GM12878 (cell line): Measurements from ENCODE around the gene PANK1.

Source experiments
- CEBPB ChIP-seq, 2 experiments: fragments of 150-350 bp in 1 of 2; IDR thresholded peaks; 2 replicates each; pipeline ENCODE4 v1.6.1; 2012 to 2014; ENCODE audit warnings: low read depth in 2 of 2, low read length in 2 of 2, borderline replicate concordance in 1 of 2, inconsistent platforms in 1 of 2
- POLR2A ChIP-seq: IDR thresholded peaks from 2 replicates; pipeline ENCODE4 v1.6.1; 2011; ENCODE audit warnings: low read depth, mild to moderate bottlenecking, low read length
- SUPT20H ChIP-seq: IDR thresholded peaks from 2 replicates; pipeline ENCODE4 v1.6.1; 2011; ENCODE audit warnings: low read depth, mild to moderate bottlenecking, low read length, moderate library complexity, borderline replicate concordance; ENCODE audit not compliant: control insufficient read depth
- TF ChIP-seq, protein P1 (sequence below), 3 experiments: IDR thresholded peaks in 2 of 3; conservative IDR thresholded peaks in 1 of 3; 2 replicates each; pipeline ENCODE4 v1.5.1; 2011; ENCODE audit warnings: low read depth in 3 of 3, low read length in 3 of 3, mild to moderate bottlenecking in 3 of 3, control low read depth in 2 of 3, moderate library complexity in 2 of 3, inconsistent platforms in 1 of 3, mixed read lengths in 1 of 3; ENCODE audit not compliant: control insufficient read depth in 2 of 3, insufficient read depth in 1 of 3; ENCODE audit errors: extremely low read depth in 1 of 3
- TF ChIP-seq, protein P2 (sequence below): IDR thresholded peaks from 2 replicates; pipeline ENCODE4 v1.6.1; 2012; ENCODE audit warnings: low read depth, low read length, improper control_type of control experiment
- TF ChIP-seq, protein P3 (sequence below): IDR thresholded peaks from 2 replicates; pipeline ENCODE4 v1.6.1; 2011; ENCODE audit warnings: low read depth, low read length, improper control_type of control experiment, borderline replicate concordance
- TF ChIP-seq, protein P4 (sequence below): IDR thresholded peaks from 2 replicates; pipeline ENCODE4 v1.6.1; 2012; ENCODE audit warnings: low read length, inconsistent platforms
- TF ChIP-seq, protein P5 (sequence below): IDR thresholded peaks from 2 replicates; pipeline ENCODE4 v1.6.1; 2012; ENCODE audit warnings: mild to moderate bottlenecking, low read depth, low read length

DNA sequence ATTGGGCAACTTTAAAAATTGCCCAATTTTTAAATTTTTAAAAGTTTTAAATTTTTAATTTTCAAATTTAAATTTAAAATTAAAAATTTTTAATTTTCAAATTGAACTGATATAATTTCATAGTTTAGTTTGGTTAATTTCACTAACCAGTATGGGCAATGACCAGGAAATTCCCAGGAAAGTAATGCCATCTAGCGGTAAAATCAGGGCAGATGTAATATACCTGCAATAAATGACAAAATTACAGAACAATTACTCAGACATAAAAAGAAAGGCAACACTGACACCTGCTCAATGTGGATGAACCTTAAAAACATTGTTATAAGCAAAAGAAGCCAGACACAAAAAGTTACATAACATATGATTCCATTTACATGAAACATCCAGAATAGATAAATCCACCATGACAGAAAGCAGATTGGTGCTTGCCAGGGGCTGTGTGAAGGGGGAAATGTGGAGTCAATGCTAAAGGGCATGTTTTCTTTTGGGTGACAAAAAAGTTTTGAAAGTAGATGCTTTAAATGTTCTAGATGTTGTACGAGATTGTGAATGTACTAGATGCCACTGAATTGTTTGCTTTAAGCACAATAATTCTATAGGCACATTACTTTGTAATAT lies 81.1 kb downstream of the PANK1 start:
- TF ChIP-seq, protein P1, sequence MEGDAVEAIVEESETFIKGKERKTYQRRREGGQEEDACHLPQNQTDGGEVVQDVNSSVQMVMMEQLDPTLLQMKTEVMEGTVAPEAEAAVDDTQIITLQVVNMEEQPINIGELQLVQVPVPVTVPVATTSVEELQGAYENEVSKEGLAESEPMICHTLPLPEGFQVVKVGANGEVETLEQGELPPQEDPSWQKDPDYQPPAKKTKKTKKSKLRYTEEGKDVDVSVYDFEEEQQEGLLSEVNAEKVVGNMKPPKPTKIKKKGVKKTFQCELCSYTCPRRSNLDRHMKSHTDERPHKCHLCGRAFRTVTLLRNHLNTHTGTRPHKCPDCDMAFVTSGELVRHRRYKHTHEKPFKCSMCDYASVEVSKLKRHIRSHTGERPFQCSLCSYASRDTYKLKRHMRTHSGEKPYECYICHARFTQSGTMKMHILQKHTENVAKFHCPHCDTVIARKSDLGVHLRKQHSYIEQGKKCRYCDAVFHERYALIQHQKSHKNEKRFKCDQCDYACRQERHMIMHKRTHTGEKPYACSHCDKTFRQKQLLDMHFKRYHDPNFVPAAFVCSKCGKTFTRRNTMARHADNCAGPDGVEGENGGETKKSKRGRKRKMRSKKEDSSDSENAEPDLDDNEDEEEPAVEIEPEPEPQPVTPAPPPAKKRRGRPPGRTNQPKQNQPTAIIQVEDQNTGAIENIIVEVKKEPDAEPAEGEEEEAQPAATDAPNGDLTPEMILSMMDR (IDR thresholded peaks at IDR 0.05 in 2 of 3, conservative IDR thresholded peaks at IDR 0.05 in 1 of 3; ENCODE audit: control insufficient read depth in 2 of 3, extremely low read depth in 1 of 3, insufficient read depth in 1 of 3, low read depth in 3 of 3, low read length in 3 of 3), result peak; percentile 51 to 57 (median 57)
- TF ChIP-seq CEBPB (IDR thresholded peaks at IDR 0.05; ENCODE audit: borderline replicate concordance in 1 of 2, low read depth in 2 of 2, low read length in 2 of 2), result no peak
- TF ChIP-seq, protein P2, sequence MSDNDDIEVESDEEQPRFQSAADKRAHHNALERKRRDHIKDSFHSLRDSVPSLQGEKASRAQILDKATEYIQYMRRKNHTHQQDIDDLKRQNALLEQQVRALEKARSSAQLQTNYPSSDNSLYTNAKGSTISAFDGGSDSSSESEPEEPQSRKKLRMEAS, result no peak
- TF ChIP-seq, protein P3, sequence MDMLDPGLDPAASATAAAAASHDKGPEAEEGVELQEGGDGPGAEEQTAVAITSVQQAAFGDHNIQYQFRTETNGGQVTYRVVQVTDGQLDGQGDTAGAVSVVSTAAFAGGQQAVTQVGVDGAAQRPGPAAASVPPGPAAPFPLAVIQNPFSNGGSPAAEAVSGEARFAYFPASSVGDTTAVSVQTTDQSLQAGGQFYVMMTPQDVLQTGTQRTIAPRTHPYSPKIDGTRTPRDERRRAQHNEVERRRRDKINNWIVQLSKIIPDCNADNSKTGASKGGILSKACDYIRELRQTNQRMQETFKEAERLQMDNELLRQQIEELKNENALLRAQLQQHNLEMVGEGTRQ, result no peak
- TF ChIP-seq, protein P4, sequence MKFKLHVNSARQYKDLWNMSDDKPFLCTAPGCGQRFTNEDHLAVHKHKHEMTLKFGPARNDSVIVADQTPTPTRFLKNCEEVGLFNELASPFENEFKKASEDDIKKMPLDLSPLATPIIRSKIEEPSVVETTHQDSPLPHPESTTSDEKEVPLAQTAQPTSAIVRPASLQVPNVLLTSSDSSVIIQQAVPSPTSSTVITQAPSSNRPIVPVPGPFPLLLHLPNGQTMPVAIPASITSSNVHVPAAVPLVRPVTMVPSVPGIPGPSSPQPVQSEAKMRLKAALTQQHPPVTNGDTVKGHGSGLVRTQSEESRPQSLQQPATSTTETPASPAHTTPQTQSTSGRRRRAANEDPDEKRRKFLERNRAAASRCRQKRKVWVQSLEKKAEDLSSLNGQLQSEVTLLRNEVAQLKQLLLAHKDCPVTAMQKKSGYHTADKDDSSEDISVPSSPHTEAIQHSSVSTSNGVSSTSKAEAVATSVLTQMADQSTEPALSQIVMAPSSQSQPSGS, result no peak
- no peak for TF ChIP-seq POLR2A
- TF ChIP-seq, protein P5, sequence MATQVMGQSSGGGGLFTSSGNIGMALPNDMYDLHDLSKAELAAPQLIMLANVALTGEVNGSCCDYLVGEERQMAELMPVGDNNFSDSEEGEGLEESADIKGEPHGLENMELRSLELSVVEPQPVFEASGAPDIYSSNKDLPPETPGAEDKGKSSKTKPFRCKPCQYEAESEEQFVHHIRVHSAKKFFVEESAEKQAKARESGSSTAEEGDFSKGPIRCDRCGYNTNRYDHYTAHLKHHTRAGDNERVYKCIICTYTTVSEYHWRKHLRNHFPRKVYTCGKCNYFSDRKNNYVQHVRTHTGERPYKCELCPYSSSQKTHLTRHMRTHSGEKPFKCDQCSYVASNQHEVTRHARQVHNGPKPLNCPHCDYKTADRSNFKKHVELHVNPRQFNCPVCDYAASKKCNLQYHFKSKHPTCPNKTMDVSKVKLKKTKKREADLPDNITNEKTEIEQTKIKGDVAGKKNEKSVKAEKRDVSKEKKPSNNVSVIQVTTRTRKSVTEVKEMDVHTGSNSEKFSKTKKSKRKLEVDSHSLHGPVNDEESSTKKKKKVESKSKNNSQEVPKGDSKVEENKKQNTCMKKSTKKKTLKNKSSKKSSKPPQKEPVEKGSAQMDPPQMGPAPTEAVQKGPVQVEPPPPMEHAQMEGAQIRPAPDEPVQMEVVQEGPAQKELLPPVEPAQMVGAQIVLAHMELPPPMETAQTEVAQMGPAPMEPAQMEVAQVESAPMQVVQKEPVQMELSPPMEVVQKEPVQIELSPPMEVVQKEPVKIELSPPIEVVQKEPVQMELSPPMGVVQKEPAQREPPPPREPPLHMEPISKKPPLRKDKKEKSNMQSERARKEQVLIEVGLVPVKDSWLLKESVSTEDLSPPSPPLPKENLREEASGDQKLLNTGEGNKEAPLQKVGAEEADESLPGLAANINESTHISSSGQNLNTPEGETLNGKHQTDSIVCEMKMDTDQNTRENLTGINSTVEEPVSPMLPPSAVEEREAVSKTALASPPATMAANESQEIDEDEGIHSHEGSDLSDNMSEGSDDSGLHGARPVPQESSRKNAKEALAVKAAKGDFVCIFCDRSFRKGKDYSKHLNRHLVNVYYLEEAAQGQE, result no peak
- TF ChIP-seq SUPT20H, result no peak
